GM19372 (cell line): Measurements from ENCODE around the gene BAK1.

Experiments used
- ATAC-seq: cut with Tn5 transposase; IDR thresholded peaks from one replicate; pipeline ENCODE4 v1.9.1; 2021; ENCODE audit warnings: mild to moderate bottlenecking, low read depth, moderate library complexity; ENCODE audit not compliant: unreplicated experiment

BAK1 gene

GRCh38 chr6:33589392-33589730 lies 9.3 kb upstream of the BAK1 start:
- ATAC-seq = no peak

- ATAC-seq = no peak
These were observed 8.8 kb upstream of the BAK1 start for GRCh38 chr6:33588894-33589293.

- no peak for ATAC-seq
These were observed 7.5 kb upstream of the BAK1 start for GRCh38 chr6:33587529-33587928.

GRCh38 chr6:33586108-33586640 lies 6.1 kb upstream of the BAK1 start:
- no peak for ATAC-seq

- peak; percentile 59 for ATAC-seq
These were observed 5.5 kb upstream of the BAK1 start for GRCh38 chr6:33585403-33586107.

GRCh38 chr6:33584700-33585402 lies 4.8 kb upstream of the BAK1 start:
- ATAC-seq = no peak

- no peak for ATAC-seq
These were observed 3.6 kb upstream of the BAK1 start for GRCh38 chr6:33583591-33584155.

GRCh38 chr6:33581186-33581585 lies 1.1 kb upstream of the BAK1 start:
- no peak for ATAC-seq

- no peak for ATAC-seq
These were observed 1.5 kb downstream of the BAK1 start for GRCh38 chr6:33578588-33579011.

GRCh38 chr6:33578164-33578563 lies 1.9 kb downstream of the BAK1 start:
- ATAC-seq = no peak

GRCh38 chr6:33577718-33578117 lies 2.4 kb downstream of the BAK1 start:
- ATAC-seq = no peak

- ATAC-seq = no peak
These were observed 3.0 kb downstream of the BAK1 start for GRCh38 chr6:33577106-33577535.

GRCh38 chr6:33576668-33577067 lies 3.4 kb downstream of the BAK1 start:
- ATAC-seq = no peak

GRCh38 chr6:33575211-33575610 lies 4.9 kb downstream of the BAK1 start:
- no peak for ATAC-seq

GRCh38 chr6:33571637-33572316 lies 8.3 kb downstream of the BAK1 start:
- ATAC-seq = no peak

- peak; percentile 83 for ATAC-seq
These were observed 9.1 kb downstream of the BAK1 start for GRCh38 chr6:33570806-33571636.

- ATAC-seq = no peak
These were observed 11.1 kb downstream of the BAK1 start for GRCh38 chr6:33568826-33569570.

- no peak for ATAC-seq
These were observed 12.2 kb downstream of the BAK1 start for GRCh38 chr6:33567836-33568235.
